Testis (tissue), 2 donors: Measurements from ENCODE around the gene BRAF.

Experiments used
- POLR2A ChIP-seq: fragments of 450-650 bp; IDR thresholded peaks from one replicate; pipeline ENCODE4 v1.6.1; 2017; ENCODE audit warnings: antibody characterized with exemption, mild to moderate bottlenecking, moderate library complexity
- TF ChIP-seq, protein P1 (sequence below), 3 experiments: fragments of 450-650 bp in 2 of 3; fragments of 200-600 bp in 1 of 3; sonication (generic) in 1 of 3; IDR thresholded peaks; one replicate each; pipeline ENCODE4 v1.5.1; 2016 to 2019; ENCODE audit warnings: antibody characterized with exemption in 3 of 3, mild to moderate bottlenecking in 2 of 3, moderate library complexity in 1 of 3

DNA sequence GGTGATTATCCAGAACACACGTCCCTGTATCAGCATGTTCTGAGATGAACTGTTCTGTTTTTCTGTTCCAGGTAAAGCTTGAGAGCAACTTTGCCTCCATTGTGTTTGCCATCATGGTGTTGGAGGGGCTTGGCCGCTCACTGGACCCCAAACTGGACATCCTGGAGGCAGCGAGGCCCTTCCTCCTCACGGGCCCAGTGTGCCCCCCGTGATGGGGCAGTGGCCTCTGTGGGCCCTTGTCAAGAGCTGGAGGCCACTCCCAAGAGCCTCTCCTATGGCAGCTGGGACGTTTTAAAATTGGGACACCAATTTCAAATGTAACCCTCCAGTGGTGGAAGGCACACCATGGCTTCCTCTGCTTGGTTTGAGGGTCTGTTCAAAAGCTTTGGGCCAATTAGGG lies 230.1 kb downstream of the BRAF start:
- TF ChIP-seq, protein P1, sequence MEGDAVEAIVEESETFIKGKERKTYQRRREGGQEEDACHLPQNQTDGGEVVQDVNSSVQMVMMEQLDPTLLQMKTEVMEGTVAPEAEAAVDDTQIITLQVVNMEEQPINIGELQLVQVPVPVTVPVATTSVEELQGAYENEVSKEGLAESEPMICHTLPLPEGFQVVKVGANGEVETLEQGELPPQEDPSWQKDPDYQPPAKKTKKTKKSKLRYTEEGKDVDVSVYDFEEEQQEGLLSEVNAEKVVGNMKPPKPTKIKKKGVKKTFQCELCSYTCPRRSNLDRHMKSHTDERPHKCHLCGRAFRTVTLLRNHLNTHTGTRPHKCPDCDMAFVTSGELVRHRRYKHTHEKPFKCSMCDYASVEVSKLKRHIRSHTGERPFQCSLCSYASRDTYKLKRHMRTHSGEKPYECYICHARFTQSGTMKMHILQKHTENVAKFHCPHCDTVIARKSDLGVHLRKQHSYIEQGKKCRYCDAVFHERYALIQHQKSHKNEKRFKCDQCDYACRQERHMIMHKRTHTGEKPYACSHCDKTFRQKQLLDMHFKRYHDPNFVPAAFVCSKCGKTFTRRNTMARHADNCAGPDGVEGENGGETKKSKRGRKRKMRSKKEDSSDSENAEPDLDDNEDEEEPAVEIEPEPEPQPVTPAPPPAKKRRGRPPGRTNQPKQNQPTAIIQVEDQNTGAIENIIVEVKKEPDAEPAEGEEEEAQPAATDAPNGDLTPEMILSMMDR (IDR thresholded peaks at IDR 0.05) = no peak
- TF ChIP-seq POLR2A = no peak
